GM20431 (cell line): ENCODE data around the gene FAM186B.

Source experiments
- in situ Hi-C: fragments of 300-500 bp; cut with MseI, MboI; formaldehyde crosslinking; loops from one replicate; pipeline ENCODE4 v1.15.0; 2020; ENCODE audit warnings: low sequenced_read_pairs; ENCODE audit not compliant: unreplicated experiment

FAM186B gene

DNA sequence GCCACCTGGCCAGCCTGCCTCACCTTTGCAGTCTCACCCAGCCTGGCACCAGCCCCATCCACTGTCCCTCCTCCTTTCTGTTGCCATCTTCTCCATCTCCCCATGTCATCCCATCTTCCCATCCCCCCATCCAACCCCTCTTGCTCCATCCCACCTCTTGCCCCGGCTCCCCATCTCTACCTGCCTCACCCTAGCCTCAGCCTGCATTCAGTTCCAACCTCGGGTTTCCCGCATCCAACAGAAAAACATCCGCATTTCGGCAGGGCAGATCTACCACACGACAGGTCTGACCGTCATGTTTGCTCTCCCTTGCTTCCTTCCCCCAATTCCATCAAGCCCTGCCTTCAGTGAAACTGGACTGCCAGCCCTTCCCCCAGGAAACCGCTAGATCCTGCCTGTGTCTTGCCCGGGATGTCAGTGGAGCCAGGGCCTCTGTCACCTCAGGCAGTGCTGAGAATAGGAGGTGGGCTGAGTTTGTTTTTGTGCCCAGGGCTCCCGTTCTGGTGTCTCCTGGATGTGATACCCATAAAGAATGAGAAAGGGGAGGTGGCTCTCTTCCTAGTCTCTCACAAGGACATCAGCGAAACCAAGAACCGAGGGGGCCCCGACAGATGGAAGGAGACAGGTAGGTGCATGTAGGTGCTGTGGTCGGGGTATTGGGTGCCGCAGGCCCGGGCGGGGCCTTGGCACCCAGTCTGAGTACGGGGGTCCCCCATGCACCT lies 64.1 kb downstream of the FAM186B start:
- in situ Hi-C loops = no loop called here

DNA sequence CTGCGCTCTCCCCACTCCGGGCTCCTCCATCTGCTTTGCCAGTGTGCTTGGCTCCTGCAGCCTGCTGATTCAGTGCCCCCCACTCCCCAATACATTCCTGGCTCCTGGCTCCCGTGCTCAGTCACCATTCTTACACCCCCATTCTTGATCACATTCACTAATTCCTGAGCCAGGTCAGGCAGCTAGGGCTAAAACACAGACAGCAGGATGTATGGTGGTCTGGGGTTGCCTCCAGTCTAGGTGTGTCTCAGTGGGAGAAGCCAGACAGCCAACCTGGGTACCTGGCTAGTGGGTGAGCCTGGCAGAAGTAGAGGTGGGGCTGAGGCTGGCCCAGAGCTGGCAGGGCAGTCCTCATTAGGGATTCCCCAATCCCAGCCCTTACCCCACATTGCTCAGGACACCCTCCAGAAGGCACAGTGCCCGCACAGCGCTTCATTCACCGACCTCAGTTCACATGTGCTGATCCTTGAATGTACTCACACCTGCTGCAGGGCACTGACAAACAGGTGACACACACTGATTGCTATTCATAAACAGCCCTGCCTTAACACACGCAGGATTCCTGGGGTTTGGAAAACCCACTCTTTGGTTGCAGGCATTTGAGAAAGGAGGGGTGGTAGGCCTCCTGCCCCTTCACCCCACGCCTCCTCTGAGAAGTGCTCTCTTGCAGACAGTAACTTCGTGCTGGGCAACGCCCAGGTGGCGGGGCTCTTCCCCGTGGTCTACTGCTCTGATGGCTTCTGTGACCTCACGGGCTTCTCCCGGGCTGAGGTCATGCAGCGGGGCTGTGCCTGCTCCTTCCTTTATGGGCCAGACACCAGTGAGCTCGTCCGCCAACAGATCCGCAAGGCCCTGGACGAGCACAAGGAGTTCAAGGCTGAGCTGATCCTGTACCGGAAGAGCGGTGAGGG lies 65.0 kb downstream of the FAM186B start:
- in situ Hi-C loops = no loop called here

DNA sequence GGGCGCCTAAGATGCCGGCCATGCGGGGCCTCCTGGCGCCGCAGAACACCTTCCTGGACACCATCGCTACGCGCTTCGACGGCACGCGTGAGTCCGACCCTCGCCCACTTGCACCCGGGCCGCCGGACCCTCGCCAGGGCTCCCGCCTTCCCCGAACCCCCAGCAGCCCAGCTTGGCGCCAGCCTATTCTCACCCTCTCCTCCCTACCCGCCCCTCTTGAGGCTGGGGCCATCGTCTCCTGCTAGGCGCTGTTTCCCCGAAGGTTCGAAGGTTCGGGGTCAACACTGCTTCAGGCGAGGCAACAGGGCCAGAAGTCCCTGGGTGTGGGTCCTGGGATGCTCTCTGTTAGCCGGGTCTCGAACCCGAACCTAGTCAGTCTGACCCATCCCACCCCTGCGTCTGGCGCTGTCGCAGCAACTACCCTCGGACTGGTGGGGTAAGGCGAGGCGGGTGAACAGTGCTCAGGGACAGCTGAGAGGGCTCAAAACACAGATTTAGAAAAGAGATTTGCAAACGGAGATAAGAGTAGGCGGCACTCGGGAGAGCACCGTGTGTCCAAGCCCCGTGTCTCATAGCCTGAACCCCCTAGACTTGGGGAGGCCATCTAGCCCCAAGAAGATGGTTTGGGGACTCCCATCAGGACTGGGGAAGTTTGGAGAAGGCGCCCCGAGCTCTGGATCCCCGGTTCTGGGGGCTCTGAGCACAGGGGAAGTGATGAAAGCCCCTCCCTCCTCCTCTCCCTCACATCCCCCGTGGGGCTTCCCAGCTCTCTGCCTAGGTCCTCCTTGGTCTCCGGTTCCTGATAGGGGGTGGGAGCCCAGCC lies 65.8 kb downstream of the FAM186B start:
- in situ Hi-C loops = no loop called here

DNA sequence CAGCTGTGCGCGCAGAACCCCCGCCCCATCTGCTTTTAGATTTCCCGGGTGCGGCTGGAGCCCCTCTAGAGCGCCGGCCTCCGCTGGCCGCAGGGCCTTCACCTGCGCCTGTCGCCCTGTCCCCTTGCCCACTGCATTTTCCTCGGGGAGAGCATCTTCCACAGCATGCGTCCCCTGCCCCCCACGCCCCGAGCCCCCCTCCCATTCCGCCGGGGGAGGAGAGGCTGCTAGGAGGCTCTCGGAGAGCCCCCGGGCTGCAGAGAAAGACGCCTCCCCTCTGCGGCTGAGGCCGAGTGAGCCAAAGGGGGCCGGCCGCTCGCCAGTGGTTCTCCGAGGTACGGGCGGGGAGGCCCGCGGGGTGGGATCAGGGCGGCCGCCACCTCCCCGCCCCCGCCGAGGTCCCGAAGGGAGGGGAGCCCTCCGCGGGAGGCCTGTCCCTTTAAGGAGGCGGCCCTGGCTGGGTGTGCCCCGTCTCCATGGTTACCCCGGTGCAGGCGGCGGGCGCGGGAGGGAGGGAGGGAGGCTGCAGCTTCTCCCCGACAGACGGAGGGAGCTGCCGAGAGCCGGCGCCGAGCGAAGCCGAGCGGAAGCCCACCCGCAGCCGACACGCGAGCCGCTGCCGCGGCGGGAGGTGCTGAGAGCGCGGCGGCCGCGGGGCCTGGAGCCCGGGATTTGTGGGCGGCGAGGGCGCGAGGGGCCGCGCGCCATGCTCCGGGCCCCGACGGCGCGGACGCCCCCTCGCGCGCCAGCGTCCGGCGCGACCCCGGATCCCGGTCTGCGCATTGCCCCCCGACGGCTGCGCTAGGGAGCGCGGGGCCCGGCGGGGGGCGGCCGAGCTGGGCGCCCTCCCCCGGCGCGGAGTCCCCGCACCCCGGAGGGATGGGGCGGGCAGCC lies 66.7 kb downstream of the FAM186B start, which contains the start of gene KCNH3:
Gene KCNH3, plus strand, starts transcription at position 521 of the 894 bp plus-strand sequence. CDS start 387 bp downstream, outside the sequence.
- in situ Hi-C loops = no loop called here

DNA sequence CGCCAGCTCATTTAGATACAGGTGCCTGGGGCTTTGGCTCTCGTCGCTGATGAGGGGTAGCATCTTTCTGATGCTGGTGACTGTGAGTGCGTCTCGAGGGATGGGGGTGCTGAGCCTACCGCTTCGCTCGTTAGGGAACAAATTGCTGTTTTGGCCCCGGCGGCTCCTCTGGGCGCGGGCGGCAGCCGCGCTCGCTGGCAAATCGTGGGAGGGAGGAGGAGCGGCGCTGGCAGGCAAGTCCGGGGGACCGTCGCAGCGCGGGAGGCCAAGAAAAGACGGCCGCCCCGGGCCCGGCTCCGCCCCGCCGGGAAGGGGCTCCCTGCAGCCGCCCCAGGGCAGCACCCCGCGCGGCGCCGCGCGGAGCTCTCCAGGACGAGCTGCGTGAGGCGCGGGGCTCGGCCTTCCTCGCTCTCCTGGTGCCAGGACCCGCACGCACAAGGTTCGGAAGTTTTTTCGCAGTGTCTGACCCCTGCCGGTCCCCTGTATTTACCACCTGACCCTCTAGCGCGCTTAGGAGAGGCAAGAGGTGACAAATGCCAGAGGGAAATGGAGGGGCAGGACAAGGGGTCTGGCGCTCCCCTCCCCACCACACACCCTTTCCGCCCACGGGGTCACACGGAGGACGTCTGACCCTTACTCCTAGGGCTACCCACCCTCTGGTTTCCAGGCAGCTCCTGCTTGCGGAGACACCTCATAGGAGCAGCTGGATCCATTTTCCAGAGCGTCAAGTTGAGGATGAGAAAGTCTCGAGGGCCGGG lies 67.5 kb downstream of the FAM186B start:
- in situ Hi-C loops = no loop called here
